WI38 (cell line): ENCODE data around the gene MCM9.
"Not testable (repeated sequence)": the region's sequence is repeated elsewhere in the genome, so short reads cannot be mapped to it uniquely, and the experiment has no call there.

ENCODE experiments used
- H3K4me3 ChIP-seq: 2 replicates; pipeline ENCODE4 v1.5.1; 2011; ENCODE audit warnings: low read depth, mild to moderate bottlenecking, control low read depth, low read length
- CTCF ChIP-seq: IDR thresholded peaks from 2 replicates; pipeline ENCODE4 v1.5.1; 2012; ENCODE audit warnings: low read depth, mild to moderate bottlenecking, control low read depth, low read length

Gene MCM9

GRCh38 chr6:118801257-118801656, 133.7 kb downstream of the MCM9 start:
- no peak for TF ChIP-seq CTCF
- no peak overlapping the region for H3K4me3 ChIP-seq

GRCh38 chr6:118800394-118801071, 134.4 kb downstream of the MCM9 start:
- H3K4me3 ChIP-seq, result no peak overlapping the region
- TF ChIP-seq CTCF, result peak; percentile 90

- no peak overlapping the region for H3K4me3 ChIP-seq
- no peak for TF ChIP-seq CTCF
Measured at GRCh38 chr6:118799826-118800225, 135.1 kb downstream of the MCM9 start.

GRCh38 chr6:118796548-118796947, 138.4 kb downstream of the MCM9 start:
- not testable (repeated sequence) for H3K4me3 ChIP-seq

GRCh38 chr6:118791499-118791898, 143.5 kb downstream of the MCM9 start:
- TF ChIP-seq CTCF, result no peak
- H3K4me3 ChIP-seq, result no peak overlapping the region

GRCh38 chr6:118789954-118790353, 145.0 kb downstream of the MCM9 start:
- no peak overlapping the region for H3K4me3 ChIP-seq
- no peak for TF ChIP-seq CTCF

GRCh38 chr6:118789419-118789818, 145.5 kb downstream of the MCM9 start:
- TF ChIP-seq CTCF, result no peak
- H3K4me3 ChIP-seq, result no peak overlapping the region

GRCh38 chr6:118788702-118789101, 146.3 kb downstream of the MCM9 start:
- no peak for TF ChIP-seq CTCF
- H3K4me3 ChIP-seq, result no peak overlapping the region
